Endothelial cell of umbilical vein (primary cell): ENCODE results near the gene HDDC2. TPM values are rescaled to one million over a fixed set of nuclear protein-coding genes. Genes with fewer than 3 reads are reported as not detected.

Experiments used
- BruUV-seq: library from RNA; stranded (reverse); fragments of 400-500 nt; replicated peaks from 2 replicates; lab custom pipeline; 2021; lab: Mats Ljungman, UMichigan
- CTCF ChIA-PET: fragments of 300-600, 350-600 bp; sonication (Branson Sonifier 250); formaldehyde crosslinking; loops from one replicate; lab custom pipeline; 2021; ENCODE audit warnings: antibody characterized with exemption, inconsistent platforms; lab: Charles Lee
- POLR2A ChIA-PET: fragments of 300-600, 350-600 bp; sonication (Branson Sonifier 250); formaldehyde crosslinking; loops from one replicate; lab custom pipeline; 2021; ENCODE audit warnings: antibody characterized with exemption, inconsistent platforms; lab: Charles Lee
- DNase-seq: peaks from one replicate; pipeline ENCODE4 v3.0.0-alpha.2; 2011; ENCODE audit warnings: low read depth, low spot score
- FAIRE-seq: peaks from 2 replicates; lab custom pipeline; 2011; peaks lifted over from hg19 to GRCh38; lab: Jason Lieb, UNC
- H2AFZ ChIP-seq: 2 replicates; pipeline ENCODE4 v1.6.0; 2012; ENCODE audit warnings: low read depth, low read length, control low read depth, inconsistent platforms
- H3K27ac ChIP-seq: 2 replicates; pipeline ENCODE4 v1.5.1; 2011; ENCODE audit warnings: low read depth, mild to moderate bottlenecking, control low read depth, low read length, moderate library complexity; ENCODE audit not compliant: insufficient read depth
- H3K27me3 ChIP-seq, 2 experiments: 2 replicates each; pipeline versions ENCODE4 v1.6.0 to v1.6.1; 2011; ENCODE audit warnings: low read length in 2 of 2, mixed read lengths in 1 of 2; ENCODE audit not compliant: control insufficient read depth in 2 of 2, insufficient read depth in 2 of 2
- H3K36me3 ChIP-seq, 2 experiments: 2 replicates in 1 of 2; 3 replicates in 1 of 2; pipeline ENCODE4 v1.5.1; 2011; ENCODE audit warnings: low read length in 2 of 2, mild to moderate bottlenecking in 1 of 2, moderate library complexity in 1 of 2; ENCODE audit not compliant: control insufficient read depth in 2 of 2, insufficient read depth in 2 of 2; ENCODE audit errors: extremely low read depth in 1 of 2
- H3K4me1 ChIP-seq: 3 replicates; pipeline ENCODE4 v1.5.1; 2011; ENCODE audit warnings: mild to moderate bottlenecking, low read length; ENCODE audit not compliant: control insufficient read depth, insufficient read depth; ENCODE audit errors: extremely low read depth
- H3K4me2 ChIP-seq: 2 replicates; pipeline ENCODE4 v1.6.1; 2011; ENCODE audit warnings: low read length, control low read depth, mixed read lengths; ENCODE audit not compliant: insufficient read depth
- H3K4me3 ChIP-seq, 3 experiments: fragments of 200-600 bp in 1 of 3; sonication (generic), shearing (Covaris generic) in 1 of 3; replicated peaks in 1 of 3; 2 replicates each; pipeline ENCODE4 v1.5.1; 2011 to 2016; ENCODE audit warnings: control low read depth in 3 of 3, low read length in 3 of 3, mild to moderate bottlenecking in 2 of 3, inconsistent platforms in 1 of 3, low read depth in 1 of 3, moderate library complexity in 1 of 3; ENCODE audit not compliant: insufficient read depth in 1 of 3
- H3K79me2 ChIP-seq: 2 replicates; pipeline ENCODE4 v1.6.0; 2012; ENCODE audit warnings: low read length, inconsistent platforms; ENCODE audit not compliant: control insufficient read depth, insufficient read depth
- H3K9ac ChIP-seq: replicated peaks from 2 replicates; pipeline ENCODE3; 2011; ENCODE audit warnings: low read length, control low read depth; ENCODE audit not compliant: insufficient read depth; ENCODE audit errors: extremely low read depth
- H3K9me1 ChIP-seq: replicated peaks from 3 replicates; pipeline ENCODE4 v1.6.0; 2011; ENCODE audit warnings: mild to moderate bottlenecking, low read length; ENCODE audit not compliant: control insufficient read depth, insufficient read depth; ENCODE audit errors: extremely low read depth
- H3K9me3 ChIP-seq: replicated peaks from 2 replicates; pipeline ENCODE4 v1.5.1; 2012; ENCODE audit warnings: low read length, inconsistent platforms; ENCODE audit not compliant: control insufficient read depth, insufficient read depth
- H4K20me1 ChIP-seq: replicated peaks from 2 replicates; pipeline ENCODE3; 2011; ENCODE audit warnings: mild to moderate bottlenecking, low read length; ENCODE audit not compliant: control insufficient read depth, insufficient read depth; ENCODE audit errors: extremely low read depth
- EZH2 ChIP-seq: IDR thresholded peaks from 2 replicates; pipeline ENCODE4 v1.6.1; 2012; ENCODE audit warnings: borderline replicate concordance, low read depth, mild to moderate bottlenecking, moderate library complexity, low read length, inconsistent platforms; ENCODE audit not compliant: severe bottlenecking
- FOS ChIP-seq: IDR thresholded peaks from 2 replicates; pipeline ENCODE4 v1.6.1; 2011; ENCODE audit warnings: mild to moderate bottlenecking, low read length, moderate library complexity, borderline replicate concordance; ENCODE audit not compliant: insufficient read depth
- GATA2 ChIP-seq: IDR thresholded peaks from 2 replicates; pipeline ENCODE4 v1.7.0; 2011; ENCODE audit warnings: low read depth, mild to moderate bottlenecking, moderate library complexity, mixed read lengths, low read length; ENCODE audit not compliant: insufficient read length, insufficient read depth
- JUN ChIP-seq: IDR thresholded peaks from 2 replicates; pipeline ENCODE4 v1.6.1; 2011; ENCODE audit warnings: borderline replicate concordance, low read depth; ENCODE audit not compliant: insufficient read length, insufficient read depth
- MYC ChIP-seq: IDR thresholded peaks from one replicate; pipeline ENCODE4 v1.6.1; 2011; ENCODE audit warnings: mild to moderate bottlenecking, low read depth, low read length
- POLR2A ChIP-seq: IDR thresholded peaks from 2 replicates; pipeline ENCODE4 v1.6.1; 2012; ENCODE audit warnings: low read depth, mild to moderate bottlenecking, control low read depth, low read length
- POLR2AphosphoS5 ChIP-seq: IDR thresholded peaks from 2 replicates; pipeline ENCODE4 v1.6.1; 2012; ENCODE audit warnings: low read depth, mild to moderate bottlenecking, control low read depth, low read length, moderate library complexity; ENCODE audit not compliant: insufficient read depth
- dilution Hi-C: fragments of 300-500 bp; cut with MboI; formaldehyde crosslinking; loops from one replicate; pipeline ENCODE4 v1.15.0; 2019; ENCODE audit warnings: low sequenced_read_pairs; ENCODE audit not compliant: extremely low pct_ligation_motif_present
- intact Hi-C: fragments of 100-400 bp; cut with micrococcal nuclease; formaldehyde crosslinking; loops from one replicate; pipeline ENCODE4 v1.10.0; 2022
- polyA plus RNA-seq, 4 experiments: library from polyadenylated mRNA; depleted of rRNA in 3 of 4; stranded (reverse) in 3 of 4; unstranded in 1 of 4; fragments of >200 nt; gene quantifications; 2 replicates each; pipeline versions ENCODE4 v1.2.1 to v1.2.3, GENCODE V29; 2011 to 2012; ENCODE audit warnings: missing spikeins in 1 of 4
- total RNA-seq: library from RNA; stranded (reverse); gene quantifications from 2 replicates; pipeline ENCODE4 v1.2.3, GENCODE V29; 2021
- TF ChIP-seq, protein P1 (sequence below), 2 donors: IDR thresholded peaks; 1 replicate in 1 of 2; 2 replicates in 1 of 2; pipeline ENCODE4 v1.5.1; 2011; ENCODE audit warnings: low read length in 2 of 2, mild to moderate bottlenecking in 2 of 2, moderate library complexity in 2 of 2, control low read depth in 1 of 2, inconsistent platforms in 1 of 2, low read depth in 1 of 2; ENCODE audit not compliant: insufficient read depth in 1 of 2; ENCODE audit errors: extremely low read depth in 1 of 2
- TF ChIP-seq, protein P2 (sequence below): IDR thresholded peaks from 2 replicates; pipeline ENCODE4 v1.6.1; 2011; ENCODE audit not compliant: insufficient read depth, insufficient read length

The HDDC2 gene
- total and polyA plus RNA-seq, 2 donors (not counting 3 experiments of a cell fraction or from before 2014, with no cell fraction given): 12.6 to 13.6 TPM

DNA sequence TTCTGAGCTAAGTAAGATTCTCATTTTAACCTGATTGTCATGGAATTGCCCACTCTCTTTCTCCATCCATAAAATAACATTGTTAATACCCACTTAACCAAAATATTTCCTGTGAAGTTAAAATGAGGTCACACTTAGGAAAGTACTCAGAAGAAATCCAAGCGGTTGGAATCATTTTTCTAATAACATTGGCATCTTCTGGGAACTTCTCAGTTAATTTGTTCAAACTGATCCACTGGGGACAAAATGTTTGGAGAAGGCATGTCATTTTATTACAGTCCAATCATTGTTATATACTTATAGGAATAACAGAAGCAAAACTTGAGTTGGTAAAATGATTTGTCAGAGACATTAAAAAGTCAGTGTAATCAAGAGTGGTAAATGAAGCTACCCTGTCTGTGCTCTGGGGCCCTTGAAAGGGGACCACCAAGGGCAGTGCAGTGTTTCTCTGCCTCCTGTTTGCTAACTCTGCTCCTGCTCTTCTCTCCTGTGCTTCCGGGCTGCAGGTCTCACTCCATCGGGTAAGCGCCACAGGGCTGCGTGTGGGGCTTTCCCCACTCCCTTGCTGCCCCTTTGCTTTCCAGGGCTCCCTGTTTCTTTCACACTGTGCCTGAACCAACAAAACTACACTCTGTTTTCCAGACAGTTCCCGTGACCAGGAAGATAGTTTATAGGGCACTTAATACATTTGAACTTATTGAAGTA is 50.1 kb downstream of the HDDC2 start:
- no peaks in the 10 kb centered on the region for H3K9me1 ChIP-seq
- H3K27ac ChIP-seq: no peak overlapping the region
- no peaks in the 10 kb centered on the region for H3K36me3 ChIP-seq
- H3K9me3 ChIP-seq: no peaks in the 10 kb centered on the region
- DNase-seq (no peak), FAIRE-seq (no peak)
- no peaks in the 10 kb centered on the region for H3K4me1 ChIP-seq
- H3K27me3 ChIP-seq: no peaks in the 10 kb centered on the region
- dilution Hi-C loops: no loop called here
- CTCF ChIA-PET: interaction anchor here (1.0 to 1.5 kb wide), 4 partner anchors 11 to 98 kb away, joined by 3 to 6 read pairs (median 4); partner anchors contain the start of gene TPD52L1
- no peak overlapping the region for H3K4me2 ChIP-seq
- no peaks in the 10 kb centered on the region for H3K79me2 ChIP-seq
- intact Hi-C loops: no loop called here
- TF ChIP-seq JUN (no peak), FOS (no peak), EZH2 (no peak), POLR2A (no peak), GATA2 (no peak), POLR2AphosphoS5 (no peak), MYC (no peak)
- TF ChIP-seq, protein P1, sequence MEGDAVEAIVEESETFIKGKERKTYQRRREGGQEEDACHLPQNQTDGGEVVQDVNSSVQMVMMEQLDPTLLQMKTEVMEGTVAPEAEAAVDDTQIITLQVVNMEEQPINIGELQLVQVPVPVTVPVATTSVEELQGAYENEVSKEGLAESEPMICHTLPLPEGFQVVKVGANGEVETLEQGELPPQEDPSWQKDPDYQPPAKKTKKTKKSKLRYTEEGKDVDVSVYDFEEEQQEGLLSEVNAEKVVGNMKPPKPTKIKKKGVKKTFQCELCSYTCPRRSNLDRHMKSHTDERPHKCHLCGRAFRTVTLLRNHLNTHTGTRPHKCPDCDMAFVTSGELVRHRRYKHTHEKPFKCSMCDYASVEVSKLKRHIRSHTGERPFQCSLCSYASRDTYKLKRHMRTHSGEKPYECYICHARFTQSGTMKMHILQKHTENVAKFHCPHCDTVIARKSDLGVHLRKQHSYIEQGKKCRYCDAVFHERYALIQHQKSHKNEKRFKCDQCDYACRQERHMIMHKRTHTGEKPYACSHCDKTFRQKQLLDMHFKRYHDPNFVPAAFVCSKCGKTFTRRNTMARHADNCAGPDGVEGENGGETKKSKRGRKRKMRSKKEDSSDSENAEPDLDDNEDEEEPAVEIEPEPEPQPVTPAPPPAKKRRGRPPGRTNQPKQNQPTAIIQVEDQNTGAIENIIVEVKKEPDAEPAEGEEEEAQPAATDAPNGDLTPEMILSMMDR (IDR thresholded peaks at IDR 0.05; ENCODE audit: extremely low read depth in 1 of 2, insufficient read depth in 1 of 2, low read depth in 1 of 2, low read length in 2 of 2): no peak
- TF ChIP-seq, protein P2, sequence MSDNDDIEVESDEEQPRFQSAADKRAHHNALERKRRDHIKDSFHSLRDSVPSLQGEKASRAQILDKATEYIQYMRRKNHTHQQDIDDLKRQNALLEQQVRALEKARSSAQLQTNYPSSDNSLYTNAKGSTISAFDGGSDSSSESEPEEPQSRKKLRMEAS: no peak
- POLR2A ChIA-PET: no interaction called here
- H2AFZ ChIP-seq: no peak overlapping the region
- H3K9ac ChIP-seq: no peak overlapping the region
- no peak overlapping the region for H3K4me3 ChIP-seq
- H4K20me1 ChIP-seq: no peaks in the 10 kb centered on the region
- no TSS peak for BruUV-seq
